ENCODE data around the gene COL11A1. TPM values are rescaled to one million over a fixed set of nuclear protein-coding genes. Genes with fewer than 3 reads are reported as not detected.

The COL11A1 gene
- polyA plus RNA-seq, 1 donor from 2014 or later = 4.6 TPM

DNA sequence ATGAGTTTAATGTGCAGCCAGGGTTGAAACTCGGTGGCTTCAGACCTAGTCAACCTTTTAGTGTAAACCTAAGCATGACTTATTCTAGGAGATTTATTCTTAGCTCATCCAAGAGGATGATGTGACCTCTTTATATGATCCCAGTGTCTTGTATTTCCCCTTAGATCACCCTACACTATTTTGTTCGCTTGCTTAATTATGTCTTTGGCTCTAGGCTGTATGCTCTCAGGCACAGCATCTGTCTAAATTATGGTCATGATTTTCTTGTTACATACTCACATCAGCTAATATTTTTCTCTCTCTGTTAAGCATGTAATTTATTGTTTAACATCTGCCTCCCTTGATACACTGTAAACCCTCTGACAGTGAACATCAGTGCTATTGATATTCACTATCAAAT lies 19.1 kb downstream of the COL11A1 start:
- Histone ChIP-seq H3K79me2 (replicated peaks; ENCODE audit: insufficient read depth, low read length) (peaks cover 3% of the 10 kb centered on the region), H3K4me3 (ENCODE audit: low read length) (no peak overlapping the region), H3K27me3 (ENCODE audit: insufficient read depth, low read depth, low read length) (no peaks in the 10 kb centered on the region), H3K4me2 (ENCODE audit: low read length) (no peak overlapping the region), H4K20me1 (ENCODE audit: insufficient read depth) (no peaks in the 10 kb centered on the region), H3K9me3 (ENCODE audit: low read length) (no peaks in the 10 kb centered on the region), H3K27ac (ENCODE audit: low read length) (no peak overlapping the region), H3K36me3 (ENCODE audit: insufficient read depth, low read length) (no peaks in the 10 kb centered on the region), H3K9ac (ENCODE audit: low read length) (no peak overlapping the region), H3K9me2 (ENCODE audit: insufficient read depth, low read length) (no peaks in the 10 kb centered on the region), H3F3A (ENCODE audit: insufficient read depth, low read length, poor library complexity, severe bottlenecking) (no peaks in the 10 kb centered on the region), H2AFZ (ENCODE audit: low read depth, low read length) (no peak overlapping the region)
- TF ChIP-seq EZH2 (IDR thresholded peaks at IDR 0.05; ENCODE audit: borderline replicate concordance, insufficient read depth, low read length, poor library complexity, severe bottlenecking) (no peak), RAD21 (conservative IDR thresholded peaks at IDR 0.05) (no peak), TAF1 (IDR thresholded peaks at IDR 0.05; ENCODE audit: low read depth) (no peak), SMC3 (conservative IDR thresholded peaks at IDR 0.05; ENCODE audit: poor library complexity) (no peak), MXI1 (conservative IDR thresholded peaks at IDR 0.05; ENCODE audit: poor library complexity, severe bottlenecking) (no peak), POLR2AphosphoS5 (IDR thresholded peaks at IDR 0.05) (no peak), EP300 (conservative IDR thresholded peaks at IDR 0.05; ENCODE audit: poor library complexity, severe bottlenecking) (no peak)
- TF ChIP-seq, protein P1, sequence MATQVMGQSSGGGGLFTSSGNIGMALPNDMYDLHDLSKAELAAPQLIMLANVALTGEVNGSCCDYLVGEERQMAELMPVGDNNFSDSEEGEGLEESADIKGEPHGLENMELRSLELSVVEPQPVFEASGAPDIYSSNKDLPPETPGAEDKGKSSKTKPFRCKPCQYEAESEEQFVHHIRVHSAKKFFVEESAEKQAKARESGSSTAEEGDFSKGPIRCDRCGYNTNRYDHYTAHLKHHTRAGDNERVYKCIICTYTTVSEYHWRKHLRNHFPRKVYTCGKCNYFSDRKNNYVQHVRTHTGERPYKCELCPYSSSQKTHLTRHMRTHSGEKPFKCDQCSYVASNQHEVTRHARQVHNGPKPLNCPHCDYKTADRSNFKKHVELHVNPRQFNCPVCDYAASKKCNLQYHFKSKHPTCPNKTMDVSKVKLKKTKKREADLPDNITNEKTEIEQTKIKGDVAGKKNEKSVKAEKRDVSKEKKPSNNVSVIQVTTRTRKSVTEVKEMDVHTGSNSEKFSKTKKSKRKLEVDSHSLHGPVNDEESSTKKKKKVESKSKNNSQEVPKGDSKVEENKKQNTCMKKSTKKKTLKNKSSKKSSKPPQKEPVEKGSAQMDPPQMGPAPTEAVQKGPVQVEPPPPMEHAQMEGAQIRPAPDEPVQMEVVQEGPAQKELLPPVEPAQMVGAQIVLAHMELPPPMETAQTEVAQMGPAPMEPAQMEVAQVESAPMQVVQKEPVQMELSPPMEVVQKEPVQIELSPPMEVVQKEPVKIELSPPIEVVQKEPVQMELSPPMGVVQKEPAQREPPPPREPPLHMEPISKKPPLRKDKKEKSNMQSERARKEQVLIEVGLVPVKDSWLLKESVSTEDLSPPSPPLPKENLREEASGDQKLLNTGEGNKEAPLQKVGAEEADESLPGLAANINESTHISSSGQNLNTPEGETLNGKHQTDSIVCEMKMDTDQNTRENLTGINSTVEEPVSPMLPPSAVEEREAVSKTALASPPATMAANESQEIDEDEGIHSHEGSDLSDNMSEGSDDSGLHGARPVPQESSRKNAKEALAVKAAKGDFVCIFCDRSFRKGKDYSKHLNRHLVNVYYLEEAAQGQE (IDR thresholded peaks at IDR 0.05; ENCODE audit: borderline replicate concordance) = no peak
- TF ChIP-seq, protein P2, sequence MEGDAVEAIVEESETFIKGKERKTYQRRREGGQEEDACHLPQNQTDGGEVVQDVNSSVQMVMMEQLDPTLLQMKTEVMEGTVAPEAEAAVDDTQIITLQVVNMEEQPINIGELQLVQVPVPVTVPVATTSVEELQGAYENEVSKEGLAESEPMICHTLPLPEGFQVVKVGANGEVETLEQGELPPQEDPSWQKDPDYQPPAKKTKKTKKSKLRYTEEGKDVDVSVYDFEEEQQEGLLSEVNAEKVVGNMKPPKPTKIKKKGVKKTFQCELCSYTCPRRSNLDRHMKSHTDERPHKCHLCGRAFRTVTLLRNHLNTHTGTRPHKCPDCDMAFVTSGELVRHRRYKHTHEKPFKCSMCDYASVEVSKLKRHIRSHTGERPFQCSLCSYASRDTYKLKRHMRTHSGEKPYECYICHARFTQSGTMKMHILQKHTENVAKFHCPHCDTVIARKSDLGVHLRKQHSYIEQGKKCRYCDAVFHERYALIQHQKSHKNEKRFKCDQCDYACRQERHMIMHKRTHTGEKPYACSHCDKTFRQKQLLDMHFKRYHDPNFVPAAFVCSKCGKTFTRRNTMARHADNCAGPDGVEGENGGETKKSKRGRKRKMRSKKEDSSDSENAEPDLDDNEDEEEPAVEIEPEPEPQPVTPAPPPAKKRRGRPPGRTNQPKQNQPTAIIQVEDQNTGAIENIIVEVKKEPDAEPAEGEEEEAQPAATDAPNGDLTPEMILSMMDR (IDR thresholded peaks at IDR 0.05; ENCODE audit: poor library complexity, severe bottlenecking) = no peak

DNA sequence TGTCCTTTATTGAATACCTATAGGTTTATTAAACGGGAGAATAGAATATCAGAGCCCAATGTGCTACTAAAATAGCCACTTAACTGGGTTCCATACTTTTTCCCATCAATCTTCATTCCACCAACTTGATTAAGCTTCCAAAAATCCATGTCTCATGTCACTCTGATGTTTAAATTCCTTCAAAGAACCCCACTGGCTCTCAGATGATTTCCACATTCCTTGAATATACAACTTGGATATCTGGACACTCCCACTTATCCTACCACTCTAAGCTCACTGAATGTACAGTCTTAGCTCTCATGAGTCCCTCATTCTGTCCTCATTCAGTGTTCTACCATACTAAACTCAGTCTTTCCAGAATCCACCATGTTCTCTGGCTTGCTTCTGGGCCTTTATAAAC lies 21.1 kb downstream of the COL11A1 start:
- Histone ChIP-seq H3K9me2 (ENCODE audit: insufficient read depth, low read length) (no peaks in the 10 kb centered on the region), H3K4me2 (ENCODE audit: low read length) (no peak overlapping the region), H3K27ac (ENCODE audit: low read length) (no peak overlapping the region), H4K20me1 (ENCODE audit: insufficient read depth) (no peaks in the 10 kb centered on the region), H2AFZ (ENCODE audit: low read depth, low read length) (no peak overlapping the region), H3K4me3 (ENCODE audit: low read length) (no peak overlapping the region), H3F3A (ENCODE audit: insufficient read depth, low read length, poor library complexity, severe bottlenecking) (no peaks in the 10 kb centered on the region), H3K79me2 (replicated peaks; ENCODE audit: insufficient read depth, low read length) (peaks cover 7% of the 10 kb centered on the region), H3K9ac (ENCODE audit: low read length) (no peak overlapping the region), H3K9me3 (ENCODE audit: low read length) (no peaks in the 10 kb centered on the region), H3K36me3 (ENCODE audit: insufficient read depth, low read length) (no peaks in the 10 kb centered on the region), H3K27me3 (ENCODE audit: insufficient read depth, low read depth, low read length) (no peaks in the 10 kb centered on the region)
- TF ChIP-seq MXI1 (conservative IDR thresholded peaks at IDR 0.05; ENCODE audit: poor library complexity, severe bottlenecking) (no peak), SMC3 (conservative IDR thresholded peaks at IDR 0.05; ENCODE audit: poor library complexity) (no peak), EP300 (conservative IDR thresholded peaks at IDR 0.05; ENCODE audit: poor library complexity, severe bottlenecking) (no peak), EZH2 (IDR thresholded peaks at IDR 0.05; ENCODE audit: borderline replicate concordance, insufficient read depth, low read length, poor library complexity, severe bottlenecking) (no peak), TAF1 (IDR thresholded peaks at IDR 0.05; ENCODE audit: low read depth) (no peak), RAD21 (conservative IDR thresholded peaks at IDR 0.05) (no peak), POLR2AphosphoS5 (IDR thresholded peaks at IDR 0.05) (no peak)
- TF ChIP-seq, protein P1 (IDR thresholded peaks at IDR 0.05; ENCODE audit: borderline replicate concordance) = no peak
- TF ChIP-seq, protein P2 (IDR thresholded peaks at IDR 0.05; ENCODE audit: poor library complexity, severe bottlenecking) = no peak

All from neural cell (in vitro differentiated cells).